NCI-H69 (cell line): ENCODE data around the gene TWIST2.

Experiments used
- DNase-seq: peaks from one replicate; lab custom pipeline; 2025; lab: John Stamatoyannopoulos, UW

TWIST2 gene

GRCh38 chr2:238905224-238905623 is 57.3 kb downstream of the TWIST2 start:
- no peak for DNase-seq

- DNase-seq = no peak
Measured at GRCh38 chr2:238905644-238906043, 57.8 kb downstream of the TWIST2 start.

- DNase-seq = no peak
Measured at GRCh38 chr2:238906254-238906935, 58.5 kb downstream of the TWIST2 start.

- no peak for DNase-seq
Measured at GRCh38 chr2:238906936-238907716, 59.2 kb downstream of the TWIST2 start.

- DNase-seq = no peak
Measured at GRCh38 chr2:238907717-238908173, 59.9 kb downstream of the TWIST2 start.

GRCh38 chr2:238908960-238909951 is 61.4 kb downstream of the TWIST2 start:
- DNase-seq = no peak

- DNase-seq = peak; percentile 94
Measured at GRCh38 chr2:238910751-238911351, 63.0 kb downstream of the TWIST2 start.

- no peak for DNase-seq
Measured at GRCh38 chr2:238911376-238912227, 63.7 kb downstream of the TWIST2 start.

- no peak for DNase-seq
Measured at GRCh38 chr2:238912228-238912915, 64.5 kb downstream of the TWIST2 start.

- DNase-seq = no peak
Measured at GRCh38 chr2:238912916-238913875, 65.3 kb downstream of the TWIST2 start.

GRCh38 chr2:238913931-238914647 is 66.2 kb downstream of the TWIST2 start:
- DNase-seq = no peak

GRCh38 chr2:238914648-238915015 is 66.7 kb downstream of the TWIST2 start:
- no peak for DNase-seq

GRCh38 chr2:238915196-238915595 is 67.3 kb downstream of the TWIST2 start:
- no peak for DNase-seq

- no peak for DNase-seq
Measured at GRCh38 chr2:238915596-238915995, 67.7 kb downstream of the TWIST2 start.

GRCh38 chr2:238916176-238916874 is 68.4 kb downstream of the TWIST2 start:
- DNase-seq = no peak

GRCh38 chr2:238916875-238917590 is 69.1 kb downstream of the TWIST2 start:
- DNase-seq = no peak

GRCh38 chr2:238919307-238919706 is 71.4 kb downstream of the TWIST2 start:
- DNase-seq = no peak
